ENCODE measurements around the gene PDE1C.

Gene PDE1C

GRCh38 chr7:31811650-31812461, 258.4 kb downstream of the PDE1C start:
- Mint-ChIP-seq H3K4me1 (no peaks in the 10 kb centered on the region), H3K9me3 (peaks cover 6% of the 10 kb centered on the region), H3K4me3 (no peak overlapping the region), H3K36me3 (no peaks in the 10 kb centered on the region), H3K27ac (no peak overlapping the region)
- no peak for ATAC-seq
- DNase-seq (ENCODE audit: low spot score in 2 of 2), result no peak

GRCh38 chr7:31805209-31805818, 264.9 kb downstream of the PDE1C start:
- no peak for DNase-seq (ENCODE audit: low spot score in 2 of 2)
- H3K36me3 Mint-ChIP-seq, result no peaks in the 10 kb centered on the region
- no peak for ATAC-seq
- peaks cover 14% of the 10 kb centered on the region for H3K9me3 Mint-ChIP-seq
- H3K4me3 Mint-ChIP-seq, result no peak overlapping the region
- H3K27ac Mint-ChIP-seq, result no peak overlapping the region
- H3K4me1 Mint-ChIP-seq, result no peaks in the 10 kb centered on the region

GRCh38 chr7:31796375-31796774, 273.8 kb downstream of the PDE1C start:
- ATAC-seq (no peak), DNase-seq (ENCODE audit: low spot score in 2 of 2) (no peak)
- H3K27ac Mint-ChIP-seq, result no peak overlapping the region
- no peaks in the 10 kb centered on the region for H3K36me3 Mint-ChIP-seq
- peaks cover 6% of the 10 kb centered on the region for H3K9me3 Mint-ChIP-seq
- no peaks in the 10 kb centered on the region for H3K4me1 Mint-ChIP-seq
- no peak overlapping the region for H3K4me3 Mint-ChIP-seq

GRCh38 chr7:31794851-31795344, 275.3 kb downstream of the PDE1C start:
- Mint-ChIP-seq H3K36me3 (no peaks in the 10 kb centered on the region), H3K4me1 (no peaks in the 10 kb centered on the region), H3K4me3 (no peak overlapping the region), H3K9me3 (peaks cover 6% of the 10 kb centered on the region), H3K27ac (no peak overlapping the region)
- no peak for ATAC-seq
- no peak for DNase-seq (ENCODE audit: low spot score in 2 of 2)

GRCh38 chr7:31791881-31792280, 278.3 kb downstream of the PDE1C start:
- Mint-ChIP-seq H3K4me3 (no peak overlapping the region), H3K27ac (no peak overlapping the region), H3K4me1 (no peaks in the 10 kb centered on the region), H3K36me3 (no peaks in the 10 kb centered on the region), H3K9me3 (peaks cover 7% of the 10 kb centered on the region)
- no peak for DNase-seq (ENCODE audit: low spot score in 2 of 2)
- no peak for ATAC-seq

- Mint-ChIP-seq H3K4me1 (no peaks in the 10 kb centered on the region), H3K27ac (no peak overlapping the region), H3K36me3 (no peaks in the 10 kb centered on the region), H3K4me3 (no peak overlapping the region), H3K9me3 (peaks cover 3% of the 10 kb centered on the region)
- no peak for ATAC-seq
- DNase-seq (ENCODE audit: low spot score in 2 of 2), result no peak
Measured at GRCh38 chr7:31788883-31789680, 281.1 kb downstream of the PDE1C start.

- Mint-ChIP-seq H3K36me3 (no peaks in the 10 kb centered on the region), H3K4me3 (no peak overlapping the region), H3K9me3 (peaks cover 3% of the 10 kb centered on the region), H3K4me1 (no peaks in the 10 kb centered on the region), H3K27ac (no peak overlapping the region)
- ATAC-seq, result no peak
- no peak for DNase-seq (ENCODE audit: low spot score in 2 of 2)
Measured at GRCh38 chr7:31788445-31788844, 281.8 kb downstream of the PDE1C start.

GRCh38 chr7:31786326-31786725, 283.9 kb downstream of the PDE1C start:
- no peak for ATAC-seq
- H3K4me3 Mint-ChIP-seq, result no peak overlapping the region
- H3K27ac Mint-ChIP-seq, result no peak overlapping the region
- no peaks in the 10 kb centered on the region for H3K4me1 Mint-ChIP-seq
- no peak for DNase-seq (ENCODE audit: low spot score in 2 of 2)
- peaks cover 3% of the 10 kb centered on the region for H3K9me3 Mint-ChIP-seq
- H3K36me3 Mint-ChIP-seq, result no peaks in the 10 kb centered on the region

GRCh38 chr7:31785101-31785500, 285.1 kb downstream of the PDE1C start:
- DNase-seq (ENCODE audit: low spot score in 2 of 2), result no peak
- Mint-ChIP-seq H3K27ac (no peak overlapping the region), H3K4me1 (no peaks in the 10 kb centered on the region), H3K4me3 (no peak overlapping the region), H3K36me3 (no peaks in the 10 kb centered on the region), H3K9me3 (peaks cover 3% of the 10 kb centered on the region)
- no peak for ATAC-seq

GRCh38 chr7:31783221-31783620, 287.0 kb downstream of the PDE1C start:
- DNase-seq (ENCODE audit: low spot score in 2 of 2) (no peak), ATAC-seq (no peak)
- Mint-ChIP-seq H3K9me3 (no peaks in the 10 kb centered on the region), H3K4me3 (no peak overlapping the region), H3K36me3 (no peaks in the 10 kb centered on the region), H3K4me1 (no peaks in the 10 kb centered on the region), H3K27ac (no peak overlapping the region)

GRCh38 chr7:31782411-31782991, 287.7 kb downstream of the PDE1C start:
- no peaks in the 10 kb centered on the region for H3K36me3 Mint-ChIP-seq
- H3K4me1 Mint-ChIP-seq, result no peaks in the 10 kb centered on the region
- no peak overlapping the region for H3K27ac Mint-ChIP-seq
- H3K4me3 Mint-ChIP-seq, result no peak overlapping the region
- DNase-seq (ENCODE audit: low spot score in 2 of 2) (no peak), ATAC-seq (no peak)
- no peaks in the 10 kb centered on the region for H3K9me3 Mint-ChIP-seq

- Mint-ChIP-seq H3K36me3 (no peaks in the 10 kb centered on the region), H3K9me3 (peaks cover 3% of the 10 kb centered on the region), H3K4me1 (no peaks in the 10 kb centered on the region), H3K27ac (no peak overlapping the region), H3K4me3 (no peak overlapping the region)
- ATAC-seq (no peak), DNase-seq (ENCODE audit: low spot score in 2 of 2) (no peak)
Measured at GRCh38 chr7:31778296-31778695, 291.9 kb downstream of the PDE1C start.

- DNase-seq (ENCODE audit: low spot score in 2 of 2) (no peak), ATAC-seq (no peak)
- Mint-ChIP-seq H3K36me3 (no peaks in the 10 kb centered on the region), H3K4me1 (no peaks in the 10 kb centered on the region), H3K9me3 (peaks cover 7% of the 10 kb centered on the region), H3K4me3 (no peak overlapping the region), H3K27ac (no peak overlapping the region)
Measured at GRCh38 chr7:31776616-31777015, 293.6 kb downstream of the PDE1C start.

- peaks cover 13% of the 10 kb centered on the region for H3K9me3 Mint-ChIP-seq
- ATAC-seq (no peak), DNase-seq (ENCODE audit: low spot score in 2 of 2) (no peak)
- H3K27ac Mint-ChIP-seq, result no peak overlapping the region
- no peak overlapping the region for H3K4me3 Mint-ChIP-seq
- no peaks in the 10 kb centered on the region for H3K36me3 Mint-ChIP-seq
- no peaks in the 10 kb centered on the region for H3K4me1 Mint-ChIP-seq
Measured at GRCh38 chr7:31775556-31775955, 294.7 kb downstream of the PDE1C start.

GRCh38 chr7:31772211-31772610, 298.0 kb downstream of the PDE1C start:
- no peaks in the 10 kb centered on the region for H3K36me3 Mint-ChIP-seq
- ATAC-seq (no peak), DNase-seq (ENCODE audit: low spot score in 2 of 2) (no peak)
- H3K27ac Mint-ChIP-seq, result no peak overlapping the region
- no peak overlapping the region for H3K4me3 Mint-ChIP-seq
- H3K4me1 Mint-ChIP-seq, result no peaks in the 10 kb centered on the region
- H3K9me3 Mint-ChIP-seq, result peaks cover 16% of the 10 kb centered on the region
